HEK293T (cell line): Measurements from ENCODE around the gene HARBI1.

Experiments used
- ARNT ChIP-seq: fragments of 450-650 bp; IDR thresholded peaks from 2 replicates; pipeline ENCODE4 v1.6.1; 2017; ENCODE audit warnings: mild to moderate bottlenecking
- NFRKB ChIP-seq: fragments of 450-650 bp; IDR thresholded peaks from 2 replicates; pipeline ENCODE4 v1.6.1; 2016; ENCODE audit warnings: mild to moderate bottlenecking, moderate library complexity
- ZNF384 ChIP-seq: fragments of 450-650 bp; IDR thresholded peaks from 2 replicates; pipeline ENCODE4 v1.6.1; 2016

GRCh38 chr11:46555267-46556054 lies 61.6 kb downstream of the HARBI1 start:
- TF ChIP-seq NFRKB, result no peak
- no peak for TF ChIP-seq ARNT
- no peak for TF ChIP-seq ZNF384
